Peyer's patch (tissue), 4 donors: ENCODE data around the gene TRMT61A.

Experiments
- POLR2A ChIP-seq, 2 donors: fragments of 450-650 bp; IDR thresholded peaks; one replicate each; pipeline ENCODE4 v1.5.1; 2017; ENCODE audit warnings: antibody characterized with exemption in 2 of 2, mild to moderate bottlenecking in 2 of 2, moderate library complexity in 2 of 2
- TF ChIP-seq, protein P1 (sequence below), 6 experiments: fragments of 450-650 bp in 4 of 6; fragments of 200-600 bp in 2 of 6; sonication (generic) in 1 of 6; IDR thresholded peaks; one replicate each; pipeline ENCODE4 v1.5.1; 2017 to 2019; ENCODE audit warnings: antibody characterized with exemption in 6 of 6, mild to moderate bottlenecking in 3 of 6, moderate library complexity in 1 of 6

DNA sequence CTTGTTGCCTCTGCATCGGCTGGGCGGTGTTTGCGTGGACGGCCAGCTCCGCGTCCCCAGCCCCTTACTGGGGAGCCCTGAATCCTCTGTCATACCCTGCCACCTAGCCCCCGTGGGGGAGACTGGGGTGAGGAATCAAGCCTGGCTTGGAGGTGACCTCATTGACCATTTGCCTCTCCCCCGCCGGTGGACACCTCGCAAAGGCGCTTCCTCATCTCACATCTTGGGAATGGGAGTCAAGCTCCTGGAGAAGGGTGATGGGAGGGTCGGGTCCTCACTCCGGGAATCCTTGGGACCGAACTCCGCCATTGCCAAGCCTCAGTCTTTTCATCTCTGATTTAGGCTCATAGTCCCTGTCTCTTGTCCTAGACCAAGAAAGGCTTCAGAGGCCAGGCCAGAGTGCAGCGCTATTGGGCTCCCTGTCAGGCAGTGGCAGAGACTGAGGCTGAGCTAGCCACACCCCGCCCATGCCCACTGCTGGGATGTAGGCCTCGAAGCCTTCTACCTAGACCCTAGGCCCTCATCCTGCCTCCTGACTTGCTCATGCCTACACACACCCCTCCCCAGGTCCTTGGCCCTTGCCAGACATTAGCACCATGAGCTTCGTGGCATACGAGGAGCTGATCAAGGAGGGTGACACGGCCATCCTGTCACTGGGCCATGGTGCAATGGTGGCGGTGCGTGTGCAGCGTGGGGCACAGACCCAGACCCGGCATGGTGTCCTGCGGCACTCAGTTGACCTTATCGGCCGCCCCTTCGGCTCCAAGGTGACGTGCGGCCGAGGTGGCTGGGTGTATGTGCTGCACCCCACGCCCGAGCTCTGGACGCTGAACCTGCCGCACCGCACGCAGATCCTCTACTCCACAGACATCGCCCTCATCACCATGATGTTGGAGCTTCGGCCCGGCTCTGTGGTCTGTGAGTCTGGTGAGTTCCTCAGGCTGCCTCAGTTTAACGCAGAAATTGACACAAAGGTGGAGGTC, 678 bp downstream of the TRMT61A start:
- TF ChIP-seq, protein P1, sequence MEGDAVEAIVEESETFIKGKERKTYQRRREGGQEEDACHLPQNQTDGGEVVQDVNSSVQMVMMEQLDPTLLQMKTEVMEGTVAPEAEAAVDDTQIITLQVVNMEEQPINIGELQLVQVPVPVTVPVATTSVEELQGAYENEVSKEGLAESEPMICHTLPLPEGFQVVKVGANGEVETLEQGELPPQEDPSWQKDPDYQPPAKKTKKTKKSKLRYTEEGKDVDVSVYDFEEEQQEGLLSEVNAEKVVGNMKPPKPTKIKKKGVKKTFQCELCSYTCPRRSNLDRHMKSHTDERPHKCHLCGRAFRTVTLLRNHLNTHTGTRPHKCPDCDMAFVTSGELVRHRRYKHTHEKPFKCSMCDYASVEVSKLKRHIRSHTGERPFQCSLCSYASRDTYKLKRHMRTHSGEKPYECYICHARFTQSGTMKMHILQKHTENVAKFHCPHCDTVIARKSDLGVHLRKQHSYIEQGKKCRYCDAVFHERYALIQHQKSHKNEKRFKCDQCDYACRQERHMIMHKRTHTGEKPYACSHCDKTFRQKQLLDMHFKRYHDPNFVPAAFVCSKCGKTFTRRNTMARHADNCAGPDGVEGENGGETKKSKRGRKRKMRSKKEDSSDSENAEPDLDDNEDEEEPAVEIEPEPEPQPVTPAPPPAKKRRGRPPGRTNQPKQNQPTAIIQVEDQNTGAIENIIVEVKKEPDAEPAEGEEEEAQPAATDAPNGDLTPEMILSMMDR (IDR thresholded peaks at IDR 0.05): no peak
- TF ChIP-seq POLR2A (IDR thresholded peaks at IDR 0.05): no peak
